ENCODE measurements around the gene COTL1.

COTL1 gene

DNA sequence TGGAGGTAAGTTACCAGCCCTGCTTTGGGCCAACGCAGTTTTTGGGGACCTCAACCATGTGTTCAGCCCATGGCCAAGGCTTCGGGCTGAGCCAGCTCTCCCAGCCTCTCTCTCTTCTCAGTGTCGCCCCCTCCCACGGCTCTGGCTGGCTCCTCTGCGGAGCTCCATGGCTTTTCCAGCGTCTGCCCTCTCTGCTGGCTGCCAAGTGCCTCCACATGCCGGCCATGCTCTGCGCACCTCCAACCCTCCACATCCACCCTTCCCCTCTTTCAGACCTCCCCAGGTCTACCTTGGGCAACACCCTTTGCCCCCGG, 23.2 kb downstream of the COTL1 start:
- no peak for DNase-seq

DNA sequence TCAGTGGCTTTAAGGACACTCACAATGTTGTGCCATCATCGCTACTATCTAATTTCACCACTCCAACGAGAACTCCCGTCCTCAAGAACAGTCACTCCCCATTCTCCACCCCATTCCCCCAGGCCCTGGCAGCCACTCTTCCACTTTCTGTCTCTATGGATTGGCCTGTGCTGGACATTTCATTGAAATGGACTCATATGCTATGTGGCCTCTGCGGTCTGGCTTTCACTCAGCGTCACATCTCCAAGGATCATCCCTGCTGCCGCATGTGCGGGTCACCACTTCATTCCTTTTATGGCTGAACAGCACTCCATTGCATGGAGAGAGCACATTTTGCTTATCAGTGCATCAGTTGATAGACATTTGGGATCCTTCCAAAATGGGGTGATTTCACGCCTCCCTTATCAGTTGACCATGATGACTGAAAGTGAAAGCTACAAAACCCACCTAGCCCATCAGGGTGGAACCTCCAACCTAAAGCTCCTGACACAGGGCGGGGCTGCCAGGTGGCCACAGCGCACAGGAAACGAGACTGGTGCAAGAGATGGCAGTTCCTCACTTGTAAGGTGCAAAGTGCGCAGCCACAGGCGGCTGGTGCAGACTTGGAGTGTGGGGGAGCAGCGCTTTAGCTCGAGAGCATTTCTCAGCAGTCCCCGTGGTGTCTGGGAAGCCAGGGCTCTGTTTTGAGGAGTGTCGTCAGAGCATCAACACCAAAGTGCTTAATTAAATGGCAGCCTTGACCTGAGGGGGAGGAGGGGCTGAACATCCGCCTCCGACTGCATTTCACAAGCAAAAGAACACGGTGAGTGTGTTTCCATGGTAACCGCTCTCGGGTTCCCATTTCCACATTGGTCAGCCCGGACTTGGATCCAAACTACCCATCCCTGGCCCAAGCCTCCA, 23.8 kb downstream of the COTL1 start:
- no peak for DNase-seq

DNA sequence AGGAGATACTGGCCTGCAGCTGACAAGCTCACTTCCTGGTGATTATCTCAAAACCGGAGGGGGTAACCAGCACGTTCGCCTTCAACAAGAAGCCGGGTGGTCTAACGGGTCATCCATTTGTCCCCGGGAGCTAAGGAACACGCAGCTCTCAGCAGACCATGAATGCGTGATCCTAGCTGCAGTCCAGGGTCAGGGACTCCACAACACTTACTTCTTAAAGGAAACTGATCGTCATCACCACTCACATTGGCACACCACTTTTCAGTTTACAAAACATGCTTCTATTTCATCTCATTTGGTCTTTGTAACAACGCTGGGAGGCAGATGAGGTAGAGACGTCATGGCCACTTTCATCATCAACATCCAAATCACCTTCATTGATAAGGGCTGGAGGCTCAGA, 25.2 kb downstream of the COTL1 start:
- DNase-seq = no peak

DNA sequence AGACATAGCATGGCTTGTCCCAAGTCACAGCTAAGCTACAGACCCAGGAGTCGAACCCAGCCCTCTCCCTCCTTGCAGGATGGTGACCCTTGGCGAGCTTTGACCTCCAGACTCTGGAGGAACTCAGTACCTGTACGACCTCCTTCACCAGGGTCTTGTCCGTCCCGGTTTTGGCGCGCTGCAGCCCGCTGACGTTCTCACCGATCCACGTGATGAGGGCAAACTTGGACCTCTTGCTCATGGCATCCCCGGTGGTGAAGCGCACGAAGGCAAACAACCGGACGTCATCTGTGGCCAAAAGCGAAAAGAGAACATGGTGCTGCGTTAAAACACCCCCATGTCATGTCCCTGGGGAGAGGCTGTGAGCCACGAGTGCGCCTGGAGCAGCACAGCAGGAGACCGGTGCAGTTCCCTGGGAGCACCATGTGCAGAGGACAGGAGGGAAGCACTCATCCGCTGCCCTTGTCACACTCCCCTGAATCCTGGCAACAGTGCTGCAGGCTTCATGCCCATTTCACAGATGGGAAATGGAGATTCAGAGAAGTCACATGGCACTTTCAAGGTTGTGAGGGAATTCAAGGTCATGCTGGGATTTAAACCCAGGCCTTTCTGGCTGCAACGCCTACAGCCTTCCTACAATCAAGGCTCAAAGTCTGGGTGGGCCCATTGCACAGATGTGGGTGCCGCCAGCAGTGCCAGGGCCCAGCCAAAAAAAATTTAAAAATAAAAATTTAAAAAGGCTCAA, 27.7 kb downstream of the COTL1 start:
- DNase-seq = no peak

DNA sequence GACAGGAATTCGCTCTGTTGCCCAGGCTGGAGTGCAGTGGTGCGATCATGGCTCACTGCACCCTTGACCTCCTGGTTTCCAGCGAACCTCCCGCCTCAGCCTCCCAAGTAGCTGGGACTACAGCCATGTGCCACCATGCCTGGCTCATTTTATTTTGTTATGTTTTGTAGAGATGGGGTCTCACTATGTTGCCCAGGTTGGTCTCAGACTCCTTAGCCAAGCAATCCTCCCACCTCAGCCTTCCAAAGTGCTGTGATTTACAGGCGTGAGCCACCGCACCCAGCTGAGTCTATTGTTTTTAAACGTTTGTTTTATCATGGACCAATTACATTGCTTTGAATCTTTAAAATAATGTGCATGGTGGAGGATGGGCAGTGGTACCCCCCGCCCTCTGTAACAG, 28.9 kb downstream of the COTL1 start:
- DNase-seq = no peak

DNA sequence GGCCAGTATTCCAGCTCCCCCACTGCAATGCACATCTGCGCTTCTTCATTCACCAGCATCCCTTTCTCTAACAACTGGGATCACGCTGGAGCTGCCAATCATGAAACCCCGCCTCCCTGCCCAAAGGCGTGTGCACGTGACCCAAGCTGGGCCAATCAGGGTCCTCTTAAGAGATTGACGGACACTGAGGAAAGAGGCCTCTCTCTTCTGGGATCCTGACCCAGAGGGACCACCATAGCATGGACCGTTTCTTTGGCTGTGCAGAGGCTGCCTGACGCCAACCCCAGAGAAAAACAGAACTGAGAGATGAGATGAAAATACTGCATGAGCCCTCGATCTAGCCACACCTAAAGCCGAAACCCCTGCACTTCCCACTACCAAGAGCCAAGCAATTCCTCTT, 32.0 kb downstream of the COTL1 start:
- no peak for DNase-seq

DNA sequence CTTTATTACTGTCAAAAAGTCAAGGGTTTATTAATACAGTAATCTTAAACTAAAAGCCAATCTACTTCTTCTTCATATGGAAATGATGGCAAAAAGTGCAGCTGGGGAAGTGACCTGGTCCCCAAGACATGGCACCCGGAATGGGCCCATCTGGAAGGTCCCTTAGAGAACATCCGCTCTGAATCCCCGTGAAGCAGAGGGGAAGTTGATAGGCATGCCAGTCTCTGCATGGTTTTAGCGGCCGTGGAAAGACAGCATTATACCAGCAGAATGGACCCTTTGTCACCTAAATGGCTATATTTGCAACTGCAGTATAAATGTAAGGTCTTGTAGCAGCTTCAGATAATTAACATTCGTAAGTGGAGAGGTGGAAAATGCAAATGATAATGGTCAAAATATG, 32.4 kb downstream of the COTL1 start:
- DNase-seq = no peak

DNA sequence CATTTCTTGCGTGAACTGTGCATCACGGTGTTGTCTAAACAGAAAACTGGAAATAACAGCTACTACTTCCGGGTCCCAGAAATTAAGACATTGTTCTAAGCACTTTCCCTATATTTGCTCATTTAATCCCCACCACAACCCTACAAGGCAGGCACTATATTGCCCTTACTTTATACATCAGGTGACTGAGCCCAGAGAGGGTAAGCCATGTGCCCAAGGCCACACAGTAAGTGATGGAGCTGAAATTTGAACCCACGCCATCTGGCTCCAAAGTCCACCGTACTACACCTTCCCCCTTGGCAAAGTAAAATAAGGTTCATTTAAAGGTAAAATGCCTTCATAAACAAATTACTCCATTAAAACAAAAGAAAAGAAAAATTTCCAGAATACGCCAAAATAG, 33.2 kb downstream of the COTL1 start:
- no peak for DNase-seq

DNA sequence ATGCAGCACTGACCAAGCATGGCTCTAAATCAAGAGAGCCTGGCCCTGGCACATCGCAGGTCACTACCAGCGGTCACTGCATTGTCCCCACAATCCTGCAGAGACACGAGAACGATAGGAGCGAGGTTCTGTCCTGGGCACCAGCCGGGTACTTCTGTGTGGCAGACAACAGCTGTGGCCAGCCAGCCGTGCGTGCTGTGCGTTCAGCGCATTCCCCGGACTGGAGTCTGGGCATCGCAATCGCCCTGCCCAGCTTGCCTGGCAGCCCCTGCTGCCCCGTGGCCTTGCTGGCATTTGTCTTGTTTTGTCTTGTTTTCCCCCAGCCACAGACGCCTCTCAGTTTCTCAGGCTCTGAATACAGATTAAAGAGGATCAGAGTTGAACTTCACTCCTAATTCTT, 33.9 kb downstream of the COTL1 start:
- no peak for DNase-seq

DNA sequence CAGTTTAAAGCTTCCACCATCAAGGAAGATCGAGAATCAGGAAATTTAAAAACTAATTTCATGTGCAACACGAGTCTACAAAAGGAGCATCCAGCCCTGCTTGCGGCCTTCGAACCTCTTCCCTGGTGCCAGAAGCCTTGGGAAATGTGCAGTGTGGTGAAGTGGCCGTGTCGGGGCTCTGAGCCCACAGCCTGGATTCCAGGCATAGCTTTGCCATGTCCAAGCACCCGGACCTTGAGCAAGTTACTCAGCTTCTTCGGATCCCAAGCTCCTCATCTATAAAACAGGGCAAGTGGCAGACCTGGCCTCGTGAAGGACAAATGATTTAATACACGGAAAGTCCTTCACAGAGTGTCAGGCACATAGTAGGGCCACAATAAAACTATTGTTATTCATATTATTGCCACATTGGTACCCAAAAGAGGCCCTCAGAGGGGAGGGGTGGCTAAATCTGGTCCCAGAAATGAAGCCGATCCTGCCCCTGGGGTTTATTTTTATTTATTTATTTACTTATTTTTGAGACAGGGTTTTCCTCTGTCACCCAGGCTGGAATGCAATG, 34.8 kb downstream of the COTL1 start:
- DNase-seq = no peak

DNA sequence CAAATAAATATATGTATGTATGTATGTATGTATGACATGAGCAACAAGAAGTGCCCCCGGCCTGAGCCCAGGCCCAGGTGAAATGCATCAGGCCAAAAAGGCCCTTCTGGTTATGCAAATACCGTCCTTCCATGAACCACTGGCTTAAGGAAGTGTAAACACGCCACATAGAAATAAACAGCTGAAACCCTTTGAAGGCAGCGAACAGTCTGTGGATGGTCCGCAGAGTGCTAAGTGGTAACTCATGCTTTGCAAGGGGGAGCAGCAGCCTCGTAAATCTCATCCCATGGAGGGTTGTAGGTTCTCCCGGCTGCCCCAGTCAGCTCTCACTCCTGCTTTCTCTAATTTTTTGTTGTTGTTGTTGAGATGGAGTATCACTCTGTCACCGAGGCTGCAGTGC, 36.7 kb downstream of the COTL1 start:
- no peak for DNase-seq

DNA sequence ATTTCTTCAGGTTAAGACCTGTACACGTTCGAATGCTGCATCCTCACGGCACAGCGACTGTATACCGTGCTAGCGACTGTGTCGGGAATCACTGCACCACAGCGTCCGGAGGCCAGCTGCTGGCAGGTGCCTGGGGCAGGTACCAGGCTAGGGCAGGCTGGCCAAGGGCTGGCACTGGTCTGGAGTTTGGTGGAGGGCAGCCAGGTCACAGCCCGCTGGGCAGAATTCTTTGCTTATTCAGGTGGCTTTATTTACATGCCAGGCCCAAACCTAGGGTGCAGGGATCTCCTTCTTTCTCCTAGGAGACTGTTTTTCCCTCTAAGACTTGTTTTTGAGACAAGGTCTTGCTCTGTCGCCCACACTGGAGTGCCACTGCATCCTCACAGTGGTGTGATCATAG, 37.9 kb downstream of the COTL1 start:
- no peak for DNase-seq

DNA sequence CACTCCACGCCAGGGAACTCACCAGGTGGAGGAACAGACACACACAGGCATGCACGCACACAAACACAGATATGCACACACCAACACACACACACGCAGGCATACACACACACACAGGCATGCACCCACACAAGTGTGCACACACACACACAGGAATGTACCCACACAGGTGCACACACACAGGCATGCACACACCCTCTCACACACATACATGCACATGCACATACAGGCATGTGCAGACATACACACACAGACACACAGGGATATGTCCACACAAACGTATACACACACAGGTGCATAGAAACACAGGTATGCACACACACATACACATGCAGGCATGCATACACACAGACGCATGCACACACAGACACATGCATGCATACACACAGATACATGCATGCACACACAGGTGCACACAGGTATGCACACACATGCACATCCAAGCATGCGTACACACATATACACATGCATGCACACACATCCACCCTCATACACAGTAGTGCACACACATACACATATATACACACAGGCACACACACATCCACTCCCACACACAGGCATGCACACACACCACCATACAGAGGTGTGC, 39.2 kb downstream of the COTL1 start:
- no peak for DNase-seq

DNA sequence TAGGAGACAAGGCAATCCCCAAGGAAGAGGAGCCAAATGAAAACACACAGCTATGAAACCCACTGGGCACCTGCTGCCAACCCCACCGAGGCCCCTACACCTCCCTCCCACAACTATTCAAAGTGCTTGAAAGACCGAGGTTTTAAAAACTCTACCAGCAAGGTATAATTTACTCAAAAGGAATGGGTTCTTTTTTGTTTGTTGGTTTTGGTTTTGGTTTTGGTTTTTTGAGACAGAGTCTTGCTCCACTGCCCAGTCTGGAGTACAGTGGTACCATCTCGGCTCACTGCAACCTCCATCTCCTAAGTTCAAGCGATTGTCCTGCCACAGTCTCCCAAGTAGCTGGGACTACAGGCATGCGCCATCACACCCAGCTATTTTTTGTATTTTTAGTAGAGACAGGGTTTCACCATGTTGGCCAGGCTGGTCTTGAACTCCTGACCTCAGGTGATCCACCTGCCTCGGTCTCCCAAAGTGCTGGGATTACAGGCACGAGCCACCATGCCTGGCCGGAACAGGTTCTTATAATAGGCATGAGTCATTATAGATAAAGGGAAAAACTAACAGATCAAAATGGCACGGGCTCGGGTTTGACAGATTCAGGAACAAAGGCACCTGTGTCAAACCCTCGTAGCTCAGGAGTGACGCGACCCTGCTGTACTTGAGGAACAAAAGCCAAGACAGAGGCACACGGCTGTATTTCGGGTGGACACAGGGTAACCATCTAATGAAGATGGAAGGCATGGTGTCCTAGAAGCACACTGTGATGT, 40.7 kb downstream of the COTL1 start:
- DNase-seq = no peak

DNA sequence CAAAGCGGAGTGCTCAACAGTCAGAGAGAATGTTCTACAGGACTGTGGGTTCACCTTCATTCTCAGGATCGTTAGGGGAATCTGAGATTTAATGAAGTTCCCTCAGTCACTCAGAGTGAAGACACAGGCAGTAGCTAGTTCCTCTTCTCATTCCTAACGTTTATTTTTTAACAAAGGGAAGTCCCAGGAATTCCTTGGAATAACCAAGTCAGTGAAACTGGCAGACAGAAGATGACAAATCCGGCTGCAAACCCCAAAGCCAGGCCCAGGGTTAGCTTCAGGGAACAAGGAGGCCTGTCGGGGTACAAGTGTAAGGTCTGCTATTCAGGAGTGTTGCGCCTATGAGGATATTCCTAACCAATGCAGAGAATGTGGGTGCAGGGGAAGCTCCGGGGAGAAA, 42.0 kb downstream of the COTL1 start:
- DNase-seq = no peak

DNA sequence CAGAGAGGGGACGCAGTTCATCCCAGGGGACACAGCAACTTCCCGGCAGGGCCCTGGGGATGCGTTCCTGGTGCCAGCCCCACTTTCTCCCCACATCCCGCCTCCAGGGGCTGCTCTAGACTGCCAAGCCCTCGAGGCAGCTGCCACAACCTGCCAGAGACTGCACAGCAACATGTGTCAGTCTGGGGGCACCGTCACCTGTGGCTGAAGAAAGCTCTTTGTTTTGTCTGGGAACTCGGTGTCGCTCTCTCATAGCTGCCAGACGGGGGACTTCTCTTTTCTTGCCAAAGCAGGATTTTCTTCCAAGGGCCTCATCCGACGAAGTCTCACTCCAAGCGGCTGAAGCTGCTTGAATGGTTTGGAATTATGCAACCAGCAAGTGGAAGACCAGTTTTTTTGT, 43.7 kb downstream of the COTL1 start:
- DNase-seq = no peak

DNA sequence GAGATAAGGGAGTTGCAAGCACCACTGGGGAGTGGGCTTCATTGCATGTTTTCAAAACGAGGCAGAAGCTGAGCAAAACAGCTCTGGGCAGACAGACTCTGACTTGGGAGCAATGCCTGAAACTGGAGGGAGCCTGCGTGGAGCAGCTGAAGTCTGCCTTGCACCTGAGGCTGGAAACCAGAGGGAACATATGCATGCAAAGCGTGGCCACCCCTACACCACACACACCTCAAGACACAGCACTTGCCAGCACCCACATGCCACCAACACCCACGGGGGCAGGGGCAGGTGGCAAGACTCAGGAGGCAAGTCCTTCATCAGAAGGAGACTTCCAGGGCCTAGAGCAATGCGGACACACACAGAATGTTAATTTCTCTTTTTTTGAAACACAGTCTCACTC, 45.8 kb downstream of the COTL1 start:
- no peak for DNase-seq

DNA sequence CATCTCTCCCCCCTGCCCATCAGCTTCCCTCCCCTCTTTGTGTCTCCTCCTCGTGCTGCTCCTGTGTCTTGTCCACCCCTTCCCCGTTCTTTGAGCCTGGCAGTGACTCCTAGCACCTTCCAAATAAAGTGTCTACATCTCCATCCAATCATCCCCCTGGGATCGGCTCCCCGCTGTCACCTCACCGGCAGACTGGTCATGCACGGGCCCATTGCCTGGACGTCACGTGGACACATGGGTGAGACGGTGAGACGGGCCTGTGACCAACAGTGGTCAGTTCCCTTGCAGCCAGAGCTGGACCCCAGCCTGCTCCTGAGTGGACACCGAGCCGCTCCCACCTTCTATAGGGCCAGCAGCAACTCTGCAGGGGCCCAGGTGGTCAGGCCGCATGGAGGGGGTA, 46.4 kb downstream of the COTL1 start:
- DNase-seq = no peak

DNA sequence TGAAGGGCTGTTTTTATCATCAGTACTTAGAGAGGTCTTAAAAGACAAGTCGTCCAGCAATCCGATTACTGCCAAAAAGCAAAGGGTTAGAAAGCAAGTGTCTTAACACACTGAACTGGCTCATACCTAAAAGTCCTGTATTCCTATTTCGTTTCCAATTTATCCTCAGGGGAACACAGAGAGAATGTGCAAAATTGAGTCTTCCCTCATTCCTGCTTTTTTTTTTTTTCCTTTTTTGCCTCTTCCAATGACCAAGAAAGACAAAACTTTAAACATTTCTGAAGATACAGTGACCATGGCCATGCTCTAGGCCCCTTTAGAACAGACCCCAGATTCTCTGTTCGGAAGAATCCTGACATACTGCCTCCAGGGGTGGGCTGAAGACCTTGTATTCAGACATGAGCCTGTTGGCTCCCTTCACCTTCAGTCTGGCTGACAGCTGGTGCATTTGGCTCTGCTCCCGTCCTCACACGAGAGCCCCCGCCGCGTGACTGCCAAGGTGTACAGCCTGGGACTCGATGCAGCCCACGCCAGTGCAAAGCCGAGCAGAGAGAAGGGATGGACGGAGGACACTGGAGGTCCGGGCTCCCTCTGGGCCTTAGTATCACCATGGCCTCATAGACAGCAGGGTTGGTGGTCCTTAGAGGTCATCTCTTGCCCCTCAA, 47.0 kb downstream of the COTL1 start:
- no peak for DNase-seq

DNA sequence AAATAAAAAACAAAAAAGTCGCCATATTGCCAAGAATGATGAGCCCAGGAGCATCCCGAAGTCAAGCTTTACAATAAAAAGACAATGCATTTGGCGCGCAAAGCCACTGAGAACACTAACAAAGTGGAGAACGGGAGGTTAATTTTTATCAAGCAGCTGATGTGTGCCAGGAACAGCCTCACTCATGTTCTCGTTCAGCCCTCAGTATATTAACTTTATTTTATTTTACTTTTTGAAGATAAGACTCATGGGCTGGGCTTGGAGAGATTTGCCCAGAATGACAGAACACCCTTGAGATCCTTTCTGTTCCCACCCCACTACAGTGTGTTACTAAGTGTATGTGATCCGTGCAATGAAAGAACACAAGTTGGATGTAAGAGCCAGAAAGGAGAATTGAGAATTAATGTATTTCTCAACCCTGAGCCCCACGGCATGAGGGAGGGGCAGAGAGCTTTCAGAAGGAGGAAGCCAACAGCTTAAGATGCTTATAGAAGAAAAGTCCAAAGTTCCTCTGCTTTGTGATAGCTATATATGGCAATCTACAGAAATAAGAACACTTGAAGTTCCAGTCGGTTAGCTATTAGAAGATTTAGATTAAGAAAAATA, 48.4 kb downstream of the COTL1 start:
- no peak for DNase-seq

DNA sequence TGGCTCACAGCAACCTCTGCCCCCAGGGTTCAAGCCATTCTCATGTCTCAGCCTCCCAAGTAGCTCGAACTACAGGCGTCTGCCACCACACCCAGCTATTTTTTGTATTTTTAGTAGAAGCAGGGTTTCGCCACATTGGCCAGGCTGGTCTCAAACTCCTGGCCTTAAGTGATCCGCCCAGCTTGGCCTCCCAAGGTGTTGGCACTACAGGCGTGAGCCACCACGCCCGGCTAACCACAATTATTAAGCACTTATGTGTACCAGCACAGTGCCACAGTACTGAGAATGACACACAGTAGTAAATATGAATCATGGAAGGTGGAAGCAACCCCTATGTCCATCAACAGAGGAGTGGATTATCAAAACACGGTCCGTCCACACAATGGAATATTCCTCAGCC, 49.8 kb downstream of the COTL1 start:
- no peak for DNase-seq

DNA sequence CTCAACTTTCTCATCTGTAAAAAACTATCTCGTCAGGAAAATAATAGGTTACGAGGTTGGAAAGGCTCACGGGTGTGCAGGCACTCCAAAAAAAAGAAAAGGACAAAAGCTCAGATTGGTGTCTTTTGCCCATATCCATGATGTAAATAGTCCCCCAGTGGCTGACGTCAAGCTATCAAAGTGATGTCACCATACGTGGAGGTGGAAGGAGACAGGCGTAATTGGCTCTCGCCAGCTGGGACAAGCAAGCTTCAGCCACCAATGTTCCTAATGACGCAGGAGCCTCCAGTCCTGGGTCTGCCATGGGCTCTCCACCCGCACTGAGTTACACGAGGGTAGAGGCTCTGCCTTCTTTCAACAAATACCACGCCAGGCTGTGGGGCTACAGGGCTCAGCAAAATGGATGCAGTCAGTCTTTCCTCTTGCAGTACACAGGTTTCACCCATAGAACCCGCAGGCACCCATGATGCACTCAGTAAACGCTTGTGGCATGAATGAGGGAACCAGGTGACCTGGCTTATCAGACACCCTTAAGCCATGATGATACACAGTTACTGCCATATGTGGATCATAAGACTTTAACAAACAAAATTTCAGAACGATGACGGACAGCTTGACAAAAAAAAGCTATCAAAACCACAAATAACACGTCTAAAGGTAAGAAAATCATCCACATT, 50.5 kb downstream of the COTL1 start:
- DNase-seq = no peak
